ENCODE data around the gene PSMC3IP.
A peak's percentile ranks its signal among the peaks of the same experiment; 100 is the strongest.

PSMC3IP gene

GRCh38 chr17:42618442-42619150, 41.1 kb upstream of the PSMC3IP start:
- H4K91ac ChIP-seq (ENCODE audit: low read depth, low read length, poor library complexity): no peak overlapping the region
- H2BK15ac ChIP-seq (ENCODE audit: low read length): no peak overlapping the region
- H2AFZ ChIP-seq (ENCODE audit: low read length): no peak overlapping the region
- H2AK5ac ChIP-seq (ENCODE audit: low read depth, low read length): no peak overlapping the region
- no peaks in the 10 kb centered on the region for H3K9me3 ChIP-seq (replicated peaks in 1 of 2; ENCODE audit: control insufficient read depth in 2 of 2, insufficient read depth in 1 of 2, low read depth in 1 of 2, low read length in 2 of 2)
- H3K27me3 ChIP-seq (ENCODE audit: control insufficient read depth in 3 of 3, insufficient read depth in 3 of 3, low read depth in 1 of 3, low read length in 3 of 3): no peaks in the 10 kb centered on the region
- no peak overlapping the region for H3K18ac ChIP-seq (ENCODE audit: low read length)
- no peak overlapping the region for H3K23ac ChIP-seq (ENCODE audit: low read depth, low read length, poor library complexity)
- no peak overlapping the region for H3K9ac ChIP-seq (ENCODE audit: low read depth, low read length, poor library complexity)
- H2BK12ac ChIP-seq (ENCODE audit: low read length): no peak overlapping the region
- no peak for DNase-seq (ENCODE audit: low spot score)
- H3K4me2 ChIP-seq (ENCODE audit: insufficient read depth, low read length, poor library complexity, severe bottlenecking): no peak overlapping the region
- H3K4me3 ChIP-seq (ENCODE audit: low read length in 2 of 2): no peak overlapping the region
- no peak overlapping the region for H3K14ac ChIP-seq (ENCODE audit: low read length)
- no peaks in the 10 kb centered on the region for H3K79me1 ChIP-seq (ENCODE audit: low read depth, low read length)
- no peak overlapping the region for H2BK120ac ChIP-seq (ENCODE audit: low read depth, low read length)
- no peak overlapping the region for H4K8ac ChIP-seq (ENCODE audit: low read depth, low read length)
- H3K4me1 ChIP-seq (ENCODE audit: control insufficient read depth in 2 of 2, insufficient read depth in 1 of 2, low read depth in 1 of 2, low read length in 2 of 2): peaks cover 0 to 4% of the 10 kb centered on the region in 2 donors
- peaks cover 19 to 25% of the 10 kb centered on the region in 2 donors for H3K36me3 ChIP-seq (replicated peaks in 1 of 2; ENCODE audit: control insufficient read depth in 2 of 2, insufficient read depth in 2 of 2, low read length in 2 of 2)
- WGBS, 2 donors (ENCODE audit: extremely low coverage in 2 of 2, insufficient read length in 2 of 2, insufficient replicate concordance in 1 of 2): no CpG with 5 or more reads among the region's 9 CpGs
- no peak overlapping the region for H3K4ac ChIP-seq (ENCODE audit: low read length)
- H2BK5ac ChIP-seq (ENCODE audit: low read length): no peak overlapping the region
- H3K27ac ChIP-seq (replicated peaks; ENCODE audit: low read length): peak overlapping the region; percentile 17

GRCh38 chr17:42617956-42618431, 40.5 kb upstream of the PSMC3IP start:
- H3K9ac ChIP-seq (ENCODE audit: low read depth, low read length, poor library complexity): no peak overlapping the region
- H2AK5ac ChIP-seq (ENCODE audit: low read depth, low read length): no peak overlapping the region
- H3K4me1 ChIP-seq (ENCODE audit: control insufficient read depth in 2 of 2, insufficient read depth in 1 of 2, low read depth in 1 of 2, low read length in 2 of 2): peaks cover 0 to 4% of the 10 kb centered on the region in 2 donors
- H3K27ac ChIP-seq (replicated peaks; ENCODE audit: low read length): peak overlapping the region; percentile 20
- H3K23ac ChIP-seq (ENCODE audit: low read depth, low read length, poor library complexity): no peak overlapping the region
- H3K14ac ChIP-seq (ENCODE audit: low read length): no peak overlapping the region
- no peak overlapping the region for H3K4me2 ChIP-seq (ENCODE audit: insufficient read depth, low read length, poor library complexity, severe bottlenecking)
- no peak overlapping the region for H2BK12ac ChIP-seq (ENCODE audit: low read length)
- no peak overlapping the region for H2AFZ ChIP-seq (ENCODE audit: low read length)
- H2BK120ac ChIP-seq (ENCODE audit: low read depth, low read length): no peak overlapping the region
- H3K4ac ChIP-seq (ENCODE audit: low read length): no peak overlapping the region
- H3K27me3 ChIP-seq (ENCODE audit: control insufficient read depth in 3 of 3, insufficient read depth in 3 of 3, low read depth in 1 of 3, low read length in 3 of 3): no peaks in the 10 kb centered on the region
- no peak for DNase-seq (ENCODE audit: low spot score)
- H2BK15ac ChIP-seq (ENCODE audit: low read length): no peak overlapping the region
- no peak overlapping the region for H4K8ac ChIP-seq (ENCODE audit: low read depth, low read length)
- H2BK5ac ChIP-seq (ENCODE audit: low read length): no peak overlapping the region
- H3K18ac ChIP-seq (ENCODE audit: low read length): no peak overlapping the region
- H3K79me1 ChIP-seq (ENCODE audit: low read depth, low read length): no peaks in the 10 kb centered on the region
- no CpG with 5 or more reads among the region's 4 CpGs for WGBS, 2 donors (ENCODE audit: extremely low coverage in 2 of 2, insufficient read length in 2 of 2, insufficient replicate concordance in 1 of 2)
- no peaks in the 10 kb centered on the region for H3K9me3 ChIP-seq (replicated peaks in 1 of 2; ENCODE audit: control insufficient read depth in 2 of 2, insufficient read depth in 1 of 2, low read depth in 1 of 2, low read length in 2 of 2)
- H4K91ac ChIP-seq (ENCODE audit: low read depth, low read length, poor library complexity): no peak overlapping the region
- peaks cover 22 to 31% of the 10 kb centered on the region in 2 donors for H3K36me3 ChIP-seq (replicated peaks in 1 of 2; ENCODE audit: control insufficient read depth in 2 of 2, insufficient read depth in 2 of 2, low read length in 2 of 2)
- H3K4me3 ChIP-seq (ENCODE audit: low read length in 2 of 2): no peak overlapping the region

GRCh38 chr17:42613699-42614295, 36.3 kb upstream of the PSMC3IP start:
- no peak overlapping the region for H3K4ac ChIP-seq (ENCODE audit: low read length)
- no peak overlapping the region for H3K14ac ChIP-seq (ENCODE audit: low read length)
- H2AFZ ChIP-seq (ENCODE audit: low read length): no peak overlapping the region
- H3K9me3 ChIP-seq (replicated peaks in 1 of 2; ENCODE audit: control insufficient read depth in 2 of 2, insufficient read depth in 1 of 2, low read depth in 1 of 2, low read length in 2 of 2): no peaks in the 10 kb centered on the region
- H3K36me3 ChIP-seq (replicated peaks in 1 of 2; ENCODE audit: control insufficient read depth in 2 of 2, insufficient read depth in 2 of 2, low read length in 2 of 2): peaks cover 34 to 54% of the 10 kb centered on the region in 2 donors
- no peak overlapping the region for H3K4me2 ChIP-seq (ENCODE audit: insufficient read depth, low read length, poor library complexity, severe bottlenecking)
- peaks cover 5% of the 10 kb centered on the region for H3K79me1 ChIP-seq (ENCODE audit: low read depth, low read length)
- no peak for DNase-seq (ENCODE audit: low spot score)
- H3K4me3 ChIP-seq (ENCODE audit: low read length in 2 of 2): no peak overlapping the region
- H2AK5ac ChIP-seq (ENCODE audit: low read depth, low read length): no peak overlapping the region
- no peak overlapping the region for H2BK15ac ChIP-seq (ENCODE audit: low read length)
- no peak overlapping the region for H3K9ac ChIP-seq (ENCODE audit: low read depth, low read length, poor library complexity)
- H3K23ac ChIP-seq (ENCODE audit: low read depth, low read length, poor library complexity): peak overlapping the region; percentile 80
- peaks cover 3 to 4% of the 10 kb centered on the region in 2 donors for H3K4me1 ChIP-seq (ENCODE audit: control insufficient read depth in 2 of 2, insufficient read depth in 1 of 2, low read depth in 1 of 2, low read length in 2 of 2)
- WGBS, 2 donors (ENCODE audit: extremely low coverage in 2 of 2, insufficient read length in 2 of 2, insufficient replicate concordance in 1 of 2): no CpG with 5 or more reads among the region's 17 CpGs
- H3K27me3 ChIP-seq (ENCODE audit: control insufficient read depth in 3 of 3, insufficient read depth in 3 of 3, low read depth in 1 of 3, low read length in 3 of 3): no peaks in the 10 kb centered on the region
- H4K91ac ChIP-seq (ENCODE audit: low read depth, low read length, poor library complexity): no peak overlapping the region
- no peak overlapping the region for H2BK120ac ChIP-seq (ENCODE audit: low read depth, low read length)
- H4K8ac ChIP-seq (ENCODE audit: low read depth, low read length): no peak overlapping the region
- H3K27ac ChIP-seq (replicated peaks; ENCODE audit: low read length): no peak overlapping the region
- no peak overlapping the region for H2BK5ac ChIP-seq (ENCODE audit: low read length)
- H3K18ac ChIP-seq (ENCODE audit: low read length): no peak overlapping the region
- H2BK12ac ChIP-seq (ENCODE audit: low read length): no peak overlapping the region

- Histone ChIP-seq H2AFZ (ENCODE audit: low read length) (no peak overlapping the region), H4K91ac (ENCODE audit: low read depth, low read length, poor library complexity) (no peak overlapping the region), H2BK12ac (ENCODE audit: low read length) (no peak overlapping the region), H3K4me3 (ENCODE audit: low read length in 2 of 2) (no peak overlapping the region), H3K27ac (replicated peaks; ENCODE audit: low read length) (no peak overlapping the region), H3K4me1 (ENCODE audit: control insufficient read depth in 2 of 2, insufficient read depth in 1 of 2, low read depth in 1 of 2, low read length in 2 of 2) (peaks cover 7 to 11% of the 10 kb centered on the region in 2 donors), H3K36me3 (replicated peaks in 1 of 2; ENCODE audit: control insufficient read depth in 2 of 2, insufficient read depth in 2 of 2, low read length in 2 of 2) (peaks cover 34 to 54% of the 10 kb centered on the region in 2 donors), H3K4me2 (ENCODE audit: insufficient read depth, low read length, poor library complexity, severe bottlenecking) (no peak overlapping the region), H3K23ac (ENCODE audit: low read depth, low read length, poor library complexity) (no peak overlapping the region), H3K18ac (ENCODE audit: low read length) (no peak overlapping the region), H3K14ac (ENCODE audit: low read length) (no peak overlapping the region), H4K8ac (ENCODE audit: low read depth, low read length) (no peak overlapping the region), H3K9ac (ENCODE audit: low read depth, low read length, poor library complexity) (no peak overlapping the region), H2BK15ac (ENCODE audit: low read length) (no peak overlapping the region), H3K9me3 (replicated peaks in 1 of 2; ENCODE audit: control insufficient read depth in 2 of 2, insufficient read depth in 1 of 2, low read depth in 1 of 2, low read length in 2 of 2) (no peaks in the 10 kb centered on the region), H2AK5ac (ENCODE audit: low read depth, low read length) (no peak overlapping the region), H3K4ac (ENCODE audit: low read length) (no peak overlapping the region), H3K27me3 (ENCODE audit: control insufficient read depth in 3 of 3, insufficient read depth in 3 of 3, low read depth in 1 of 3, low read length in 3 of 3) (no peaks in the 10 kb centered on the region), H2BK120ac (ENCODE audit: low read depth, low read length) (no peak overlapping the region), H2BK5ac (ENCODE audit: low read length) (no peak overlapping the region), H3K79me1 (ENCODE audit: low read depth, low read length) (peaks cover 8% of the 10 kb centered on the region)
- DNase-seq (ENCODE audit: low spot score): no peak
- no CpG with 5 or more reads among the region's 4 CpGs for WGBS, 2 donors (ENCODE audit: extremely low coverage in 2 of 2, insufficient read length in 2 of 2, insufficient replicate concordance in 1 of 2)
Observed at GRCh38 chr17:42612013-42612412, 34.5 kb upstream of the PSMC3IP start.
